Breast epithelium (tissue), 3 donors: ENCODE data around the gene RNLS.

Experiments used
- POLR2A ChIP-seq: fragments of 450-650 bp; IDR thresholded peaks from one replicate; pipeline ENCODE4 v1.6.1; 2016; ENCODE audit warnings: antibody characterized with exemption, mild to moderate bottlenecking, moderate library complexity
- POLR2AphosphoS5 ChIP-seq, 3 donors: sonication (generic); formaldehyde crosslinking; IDR thresholded peaks; one replicate each; pipeline ENCODE4 v1.6.1; 2017; ENCODE audit warnings: antibody characterized with exemption in 3 of 3

DNA sequence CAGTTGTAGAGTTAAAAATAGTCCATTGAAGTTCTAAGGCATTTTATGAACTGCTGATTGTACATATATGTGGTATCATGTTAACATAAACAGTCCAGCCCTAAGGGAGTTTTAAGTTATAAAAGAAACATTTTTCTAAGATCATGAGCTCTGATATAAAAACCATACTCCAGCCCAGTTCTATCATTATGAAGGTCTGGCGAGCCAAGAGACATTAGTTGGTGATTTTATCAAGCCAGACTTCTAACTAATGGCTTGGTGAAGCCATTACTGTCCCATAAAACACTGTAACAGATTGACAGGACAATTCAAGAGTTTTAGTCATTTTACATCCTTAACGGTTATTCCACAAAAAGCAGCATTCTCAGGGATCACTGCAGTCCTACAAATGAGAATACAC is 221.6 kb downstream of the RNLS start:
- TF ChIP-seq POLR2AphosphoS5 (IDR thresholded peaks at IDR 0.05) = no peak
- TF ChIP-seq POLR2A = no peak
